Right forelimb (tissue), 1 donor: ENCODE results near the gene CEP83.
"Not testable (repeated sequence)": the region's sequence is repeated elsewhere in the genome, so short reads cannot be mapped to it uniquely, and the experiment has no call there.

Experiments
- DNase-seq: peaks from one replicate; pipeline ENCODE4 v3.0.0-alpha.2; 2018

CEP83 gene

DNA sequence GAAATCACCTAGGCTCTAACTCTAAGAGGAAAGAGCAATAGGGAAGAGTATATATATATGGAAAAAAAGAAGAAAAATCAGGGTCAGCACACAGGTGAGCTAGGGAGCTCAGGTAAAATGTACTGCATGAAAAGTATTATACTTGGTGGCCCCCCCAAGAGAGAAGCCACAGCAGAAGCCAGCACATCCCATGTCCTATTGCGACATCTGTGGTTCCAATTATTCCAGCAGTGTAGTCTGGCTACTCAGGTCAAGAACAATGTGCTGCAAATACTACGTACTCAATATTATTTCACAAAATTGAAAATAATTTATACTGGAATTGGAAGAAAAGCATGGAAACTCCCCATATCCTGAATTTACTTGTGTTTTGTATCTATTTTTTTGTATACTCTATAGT, 85.5 kb downstream of the CEP83 start:
- no peak for DNase-seq

DNA sequence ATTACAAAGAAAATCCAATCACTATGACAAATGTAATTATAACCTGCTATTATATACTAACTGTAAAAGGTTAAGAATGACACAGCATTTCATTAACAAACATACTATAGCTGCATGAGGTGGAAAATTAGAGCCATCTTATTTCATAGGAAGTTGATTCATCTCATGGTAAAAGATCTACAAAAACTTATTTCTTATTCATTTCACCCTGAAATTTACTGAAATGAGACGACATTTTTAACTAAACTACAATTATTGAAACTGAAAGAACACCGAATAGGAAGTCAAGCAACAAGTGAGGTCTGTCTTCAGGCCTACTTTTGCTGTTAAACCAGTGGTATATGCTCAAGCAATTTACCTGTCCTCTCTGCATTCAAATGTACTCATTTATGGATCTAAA, 87.2 kb downstream of the CEP83 start:
- no peak for DNase-seq

DNA sequence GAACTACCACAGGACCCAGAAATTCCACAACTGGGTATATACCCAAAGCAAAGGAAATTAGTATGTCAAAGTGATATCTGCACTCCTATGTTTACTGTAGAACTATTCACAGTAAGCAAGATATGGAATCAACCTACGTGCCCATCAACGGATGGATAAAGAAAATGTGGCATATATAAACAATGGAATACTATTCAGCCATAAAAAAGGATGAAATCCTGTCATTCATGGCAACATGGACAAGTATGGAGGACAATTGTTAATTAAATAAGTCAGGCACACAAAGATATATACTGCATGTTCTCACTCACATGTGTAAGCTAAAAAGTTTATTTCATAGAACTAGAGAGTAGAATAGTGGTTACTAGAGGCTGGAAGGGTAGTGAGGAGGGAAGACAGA, 97.0 kb downstream of the CEP83 start:
- no peak for DNase-seq

DNA sequence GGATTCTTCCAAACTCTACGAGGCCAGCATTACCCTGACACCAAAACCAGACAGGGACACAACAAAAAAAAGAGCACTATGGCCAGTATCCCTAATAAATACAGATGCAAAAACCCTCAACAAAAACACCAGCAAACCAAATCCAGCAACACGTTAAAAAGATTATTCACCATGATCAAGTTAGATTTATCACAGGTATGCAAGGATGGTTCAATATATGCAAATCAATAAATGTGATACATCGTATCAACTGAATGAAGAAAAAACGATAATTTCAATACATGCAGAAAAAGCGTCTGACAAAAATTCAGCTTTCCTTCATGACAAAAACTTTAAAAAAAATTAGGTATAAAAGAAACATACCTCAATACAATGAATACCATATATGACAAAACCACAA, 99.9 kb downstream of the CEP83 start:
- no peak for DNase-seq

DNA sequence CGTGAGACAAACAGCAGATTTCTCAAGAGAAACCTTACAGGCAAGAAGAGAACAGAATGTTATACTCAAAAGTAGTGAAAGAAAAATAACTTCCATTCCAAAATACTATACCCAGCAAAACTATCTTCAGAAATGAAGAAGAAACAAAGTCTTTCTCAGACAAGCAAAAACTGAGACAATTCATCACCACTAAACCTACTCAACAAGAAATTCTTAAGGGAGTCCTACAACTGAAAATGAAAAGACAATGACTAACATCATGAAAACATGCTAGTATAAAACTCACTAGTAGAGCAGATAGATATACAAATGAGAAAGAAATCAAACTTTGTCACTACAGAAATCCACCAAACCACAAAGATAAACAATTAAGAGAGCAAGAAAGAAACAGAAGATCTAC, 106.5 kb downstream of the CEP83 start:
- DNase-seq, result no peak

DNA sequence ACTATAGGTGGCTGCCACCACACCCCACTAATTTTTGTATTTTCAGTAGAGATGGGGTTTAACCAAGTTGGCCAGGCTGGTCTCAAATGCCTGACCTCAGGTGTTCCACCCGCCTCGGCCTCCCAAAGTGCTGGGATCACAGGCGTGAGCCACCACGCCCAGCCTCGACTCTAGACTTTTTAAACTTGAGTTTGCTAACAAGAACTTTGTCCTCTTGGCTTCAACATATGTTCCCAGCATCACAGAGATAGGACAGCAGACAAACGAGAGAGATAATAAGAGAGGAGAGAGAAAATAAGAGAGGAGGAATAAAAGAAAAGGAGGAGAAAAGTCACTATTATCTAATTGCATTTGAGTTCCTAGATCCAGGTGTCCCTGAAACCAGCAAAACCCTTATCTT, 119.1 kb downstream of the CEP83 start:
- no peak for DNase-seq

DNA sequence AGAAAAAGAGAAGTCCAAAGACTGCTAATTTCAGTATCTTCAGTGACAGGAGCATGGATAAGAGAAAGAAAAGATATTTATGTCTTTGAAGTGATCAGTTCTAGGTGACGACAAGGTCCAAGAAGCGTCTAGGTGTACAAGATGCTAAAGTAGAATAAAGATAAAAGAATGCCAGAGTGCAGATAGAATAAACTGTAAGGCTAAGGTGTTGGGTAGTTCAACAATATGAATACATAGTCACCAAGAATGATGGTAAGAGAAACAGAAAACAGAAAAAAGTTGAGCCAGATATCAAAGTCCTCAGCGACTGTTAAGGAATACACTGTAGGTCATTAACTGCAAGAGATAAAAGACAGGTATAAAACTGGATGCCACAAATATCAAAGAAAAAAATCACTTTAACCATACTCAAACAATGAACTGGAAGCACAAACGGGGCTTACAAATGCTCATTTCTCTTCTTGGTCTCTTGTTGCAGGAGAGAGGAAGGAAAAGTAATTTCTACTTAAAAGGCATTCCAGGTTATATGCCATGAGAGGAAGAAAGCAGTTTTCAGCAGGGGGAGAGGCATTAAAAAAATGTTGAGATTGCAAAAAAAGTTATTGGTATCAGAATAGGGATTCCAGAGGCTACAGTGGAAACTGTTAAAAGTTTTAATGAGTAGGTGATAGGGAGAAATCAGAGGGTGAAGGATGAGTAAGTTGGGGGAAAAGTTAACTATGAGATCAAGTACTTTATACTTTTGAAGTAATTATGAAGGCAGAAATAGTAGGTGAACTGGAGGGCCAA, 121.5 kb downstream of the CEP83 start:
- no peak for DNase-seq

DNA sequence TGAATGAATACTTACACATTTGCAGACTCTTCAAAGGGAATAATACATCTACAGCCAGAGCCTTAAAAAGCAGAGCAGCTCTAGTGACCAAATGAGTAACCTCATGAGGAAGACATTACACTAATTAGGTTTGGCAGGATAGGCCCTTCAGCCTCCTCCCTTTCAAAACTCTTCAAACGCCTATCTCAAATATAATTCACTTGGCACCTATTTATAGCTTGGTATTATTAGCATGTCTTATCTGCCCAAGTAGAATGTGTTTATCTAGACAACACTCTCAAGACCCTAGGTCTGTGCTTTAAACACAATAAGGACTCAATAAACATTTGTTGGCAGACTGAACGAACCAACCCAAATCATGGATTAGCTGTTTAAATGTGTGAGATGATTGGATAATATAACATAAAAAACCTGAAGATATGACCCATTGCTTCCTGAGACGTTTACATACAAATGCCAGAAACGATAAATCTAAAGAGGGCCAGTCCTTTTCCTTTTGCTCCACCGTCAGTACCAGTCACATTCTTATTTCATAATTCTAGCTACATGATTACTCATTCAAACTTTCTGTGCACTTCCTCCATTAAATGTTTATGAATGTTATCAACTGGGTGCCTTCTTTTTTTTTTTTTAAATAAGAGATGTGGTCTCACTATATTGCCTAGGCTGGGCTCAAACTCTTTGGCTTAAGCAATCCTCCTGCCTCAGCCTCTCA, 123.3 kb downstream of the CEP83 start:
- DNase-seq, result no peak

DNA sequence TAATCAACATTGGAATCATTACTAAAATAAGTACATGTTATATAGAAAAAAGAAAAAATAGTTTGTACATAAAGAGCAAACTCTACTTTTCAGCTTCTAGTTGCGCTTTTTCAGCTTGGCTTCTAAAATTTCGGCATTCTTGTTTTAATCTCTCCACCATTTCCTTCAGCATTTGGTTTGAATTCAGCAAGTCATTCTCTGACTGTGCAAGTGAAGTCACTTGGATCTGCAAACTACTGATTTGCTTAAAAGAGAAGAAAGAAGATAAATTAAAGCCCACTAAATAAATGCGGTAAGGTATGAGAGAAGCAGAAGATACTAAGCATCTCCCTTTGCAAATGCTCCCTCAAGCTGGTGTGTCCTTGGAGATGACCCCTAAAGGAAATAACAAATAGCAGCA, 126.3 kb downstream of the CEP83 start:
- no peak for DNase-seq

DNA sequence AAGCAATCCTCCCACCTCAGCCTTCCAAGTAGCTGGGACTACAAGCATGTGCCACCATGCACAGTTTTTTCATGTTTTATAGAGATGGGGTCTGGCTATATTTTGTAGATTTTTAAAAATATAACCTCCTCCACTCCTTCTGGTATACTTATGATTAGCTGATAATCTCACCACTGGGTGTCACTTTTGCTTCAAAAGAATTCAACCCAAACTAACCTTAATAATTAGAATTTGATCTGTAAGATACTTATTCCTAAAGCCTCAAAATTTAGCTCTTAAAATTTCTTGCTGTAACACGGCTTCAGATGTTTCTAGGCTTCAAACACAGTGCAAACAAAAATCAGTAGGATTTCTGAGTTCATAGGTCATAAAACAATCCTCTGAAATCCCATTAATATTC, 130.3 kb downstream of the CEP83 start:
- no peak for DNase-seq

DNA sequence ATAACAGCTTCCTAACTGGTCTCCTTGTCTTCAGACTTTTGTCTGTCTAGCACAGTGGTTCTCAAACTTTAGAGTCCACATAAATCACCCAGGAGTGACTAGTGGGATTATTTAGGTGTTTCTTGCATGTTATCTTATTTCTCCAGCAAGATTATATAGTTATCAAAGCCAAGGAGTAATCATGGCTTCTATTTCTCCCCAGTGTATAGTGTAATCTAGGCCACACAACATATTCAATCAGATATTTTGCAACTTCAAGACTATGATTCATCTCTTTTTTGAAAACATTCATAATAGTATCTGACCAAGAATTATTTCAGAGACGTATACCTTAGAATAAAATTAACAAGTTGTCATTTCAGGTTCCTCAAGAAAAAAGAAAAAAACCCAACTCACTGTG, 131.9 kb downstream of the CEP83 start:
- DNase-seq, result no peak

DNA sequence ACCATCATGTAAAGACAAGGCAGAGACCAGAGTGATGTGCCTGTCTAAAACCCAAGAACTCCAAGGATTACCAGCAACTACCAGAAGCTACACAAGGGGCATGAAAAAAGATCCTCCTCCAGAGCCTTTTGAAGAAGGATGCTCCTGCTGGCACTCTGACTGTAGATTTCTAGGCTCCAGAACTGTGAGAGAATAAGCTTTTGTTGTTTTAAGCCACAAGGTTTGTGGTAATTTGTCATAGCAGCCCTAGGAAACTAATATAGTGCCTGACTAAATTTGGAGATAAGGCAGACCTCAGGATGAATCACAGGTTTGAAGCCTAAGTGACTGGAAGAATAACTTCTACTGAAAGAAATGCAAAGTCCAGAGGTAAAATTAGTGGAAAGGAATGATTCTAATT, 132.9 kb downstream of the CEP83 start:
- no peak for DNase-seq

DNA sequence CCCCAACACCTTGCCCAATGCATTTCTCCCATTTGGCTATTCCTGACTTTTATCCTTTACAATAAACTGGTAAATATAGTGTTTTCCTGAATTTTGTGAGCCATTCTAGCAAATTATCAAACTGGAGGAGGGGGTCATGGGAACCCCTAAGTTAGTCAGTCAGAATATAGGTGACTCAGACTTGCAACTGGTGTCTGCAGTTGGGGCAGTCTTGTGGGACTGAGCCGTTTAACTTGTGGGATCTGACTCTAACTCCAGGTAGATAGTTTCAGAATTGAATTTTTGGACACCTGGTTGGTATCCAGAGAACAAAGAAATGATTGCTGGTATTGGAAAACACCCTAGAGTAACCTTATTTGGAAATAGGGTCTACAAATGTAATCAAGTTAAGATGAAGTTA, 133.4 kb downstream of the CEP83 start:
- DNase-seq, result no peak

DNA sequence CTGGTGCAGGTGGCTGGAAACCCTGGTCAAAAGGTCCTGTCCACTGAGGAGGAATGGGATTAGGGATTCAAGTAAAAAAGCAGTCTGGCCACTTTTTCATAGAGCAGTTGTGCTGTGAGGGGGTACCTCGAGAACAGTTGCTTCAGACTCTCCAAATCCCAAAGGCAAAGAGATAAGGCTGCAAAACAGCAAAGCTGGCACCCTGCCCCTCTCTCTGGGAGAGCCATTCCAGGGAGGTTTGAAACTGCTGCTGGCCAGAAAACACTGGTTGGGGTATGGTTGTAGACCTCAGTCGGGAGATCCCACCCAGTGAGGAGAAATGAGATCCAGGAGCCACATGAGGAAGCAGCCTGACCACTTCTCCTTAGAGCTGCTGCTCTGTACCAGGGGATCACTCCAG, 137.3 kb downstream of the CEP83 start:
- DNase-seq, result no peak

DNA sequence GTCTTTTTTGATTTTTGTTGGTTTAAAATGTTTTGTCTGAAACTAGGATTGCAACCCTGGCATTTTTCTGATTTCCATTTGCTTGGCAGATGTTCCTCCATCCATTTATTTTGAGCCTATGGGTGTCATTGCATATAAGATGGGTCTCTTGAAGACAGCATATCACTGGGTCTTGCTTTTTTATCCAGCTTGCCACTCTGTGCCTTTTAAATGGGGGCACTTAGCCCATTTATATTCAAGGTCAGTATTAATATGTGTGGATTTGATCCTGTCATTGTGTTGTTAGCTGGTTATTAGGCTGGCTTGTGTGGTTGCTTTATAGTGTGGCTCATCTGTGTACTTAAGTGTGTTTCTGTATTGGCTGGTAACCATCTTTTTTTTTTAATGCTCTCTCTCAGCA, 139.6 kb downstream of the CEP83 start:
- no peak for DNase-seq

DNA sequence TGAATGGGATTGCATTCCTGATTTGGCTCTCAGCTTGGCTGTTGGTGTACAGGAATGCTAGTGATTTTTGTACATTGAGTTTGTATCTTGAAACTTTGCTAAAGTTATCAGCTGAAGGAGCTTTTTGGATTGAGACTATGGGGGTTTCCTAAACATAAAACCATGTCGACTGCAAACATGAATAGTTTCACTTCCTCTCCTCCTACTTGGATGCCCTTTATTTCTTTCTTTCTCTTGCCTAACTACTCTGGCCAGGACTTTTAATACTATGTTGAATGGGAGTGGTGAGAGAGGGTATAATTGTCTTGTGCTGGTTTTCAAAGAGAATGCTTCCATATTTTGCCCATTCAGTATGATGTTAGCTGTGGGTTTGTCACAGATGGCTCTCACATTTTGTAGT, 141.5 kb downstream of the CEP83 start:
- DNase-seq, result no peak

DNA sequence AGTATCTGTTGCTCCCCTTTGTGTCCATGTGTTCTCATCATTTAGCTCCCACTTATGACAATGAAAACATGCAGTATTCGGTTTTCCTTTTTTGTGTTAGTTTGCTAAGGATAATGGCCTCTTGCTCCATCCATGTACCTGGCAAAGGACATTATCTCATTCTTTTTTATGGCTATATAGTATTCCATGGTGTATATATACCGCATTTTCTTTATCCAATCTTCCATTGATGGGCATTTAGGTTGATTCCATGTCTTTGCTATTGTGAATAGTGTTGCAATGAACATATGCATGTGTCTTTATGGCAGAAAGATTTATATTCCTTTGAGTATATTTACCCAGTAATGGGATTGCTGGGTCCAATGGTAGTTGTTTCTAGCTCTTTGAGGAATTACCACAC, 143.1 kb downstream of the CEP83 start:
- DNase-seq, result not testable (repeated sequence)

DNA sequence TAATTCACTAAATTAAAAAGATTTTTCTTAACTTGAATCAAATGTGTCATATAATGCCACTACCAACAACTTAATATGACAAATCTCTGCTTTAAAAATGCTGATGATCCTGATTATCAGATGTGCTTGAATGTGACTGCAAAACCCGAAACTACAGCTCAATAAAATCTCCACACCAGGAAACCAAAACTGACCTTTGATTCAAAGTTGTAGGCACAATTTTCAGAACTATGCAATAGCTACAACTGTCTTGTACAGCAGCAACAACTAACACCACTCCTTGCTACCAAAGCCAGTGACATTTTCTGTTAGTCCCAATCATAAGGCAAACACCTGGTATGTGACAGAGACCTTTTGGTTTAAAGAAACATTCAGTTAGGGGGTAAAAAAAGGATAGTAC, 147.3 kb downstream of the CEP83 start:
- DNase-seq, result no peak

DNA sequence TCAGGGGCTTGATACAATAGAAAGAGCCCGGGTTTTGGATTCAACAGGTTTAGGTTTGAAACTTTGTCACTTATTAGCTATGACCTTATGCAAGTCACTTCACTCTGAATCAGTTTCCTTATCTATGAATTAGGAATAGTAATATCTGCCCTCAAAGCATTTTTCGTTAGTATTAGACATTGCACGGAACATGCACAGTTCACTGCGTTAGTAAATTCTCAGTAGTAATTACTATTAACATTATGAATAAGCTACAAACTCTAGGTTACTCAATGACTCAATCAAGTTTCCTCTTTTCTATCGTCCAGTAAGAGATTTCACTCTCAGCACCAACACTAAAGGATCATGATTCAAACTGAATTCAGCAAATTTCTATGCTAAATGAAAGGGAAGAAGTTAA, 150.3 kb downstream of the CEP83 start:
- DNase-seq, result no peak

DNA sequence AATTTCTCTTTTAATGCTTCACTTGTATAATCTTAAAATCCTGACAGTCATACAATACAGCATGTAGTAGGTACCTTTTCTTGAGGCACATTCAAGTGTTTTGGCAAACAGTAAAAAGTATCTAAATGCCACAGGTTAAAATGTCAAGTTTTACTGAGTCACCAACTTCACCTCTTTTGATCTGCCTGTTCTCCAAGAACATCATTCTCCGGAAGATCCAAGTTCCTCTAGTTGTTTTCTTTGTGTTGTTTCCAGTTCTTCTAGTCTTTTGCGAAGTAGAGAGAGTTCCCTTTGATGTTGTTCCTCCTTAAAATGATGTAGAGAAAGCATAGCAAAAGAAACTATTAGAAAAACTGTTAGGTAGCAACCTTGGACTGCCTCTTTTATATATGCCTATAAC, 151.1 kb downstream of the CEP83 start:
- no peak for DNase-seq

DNA sequence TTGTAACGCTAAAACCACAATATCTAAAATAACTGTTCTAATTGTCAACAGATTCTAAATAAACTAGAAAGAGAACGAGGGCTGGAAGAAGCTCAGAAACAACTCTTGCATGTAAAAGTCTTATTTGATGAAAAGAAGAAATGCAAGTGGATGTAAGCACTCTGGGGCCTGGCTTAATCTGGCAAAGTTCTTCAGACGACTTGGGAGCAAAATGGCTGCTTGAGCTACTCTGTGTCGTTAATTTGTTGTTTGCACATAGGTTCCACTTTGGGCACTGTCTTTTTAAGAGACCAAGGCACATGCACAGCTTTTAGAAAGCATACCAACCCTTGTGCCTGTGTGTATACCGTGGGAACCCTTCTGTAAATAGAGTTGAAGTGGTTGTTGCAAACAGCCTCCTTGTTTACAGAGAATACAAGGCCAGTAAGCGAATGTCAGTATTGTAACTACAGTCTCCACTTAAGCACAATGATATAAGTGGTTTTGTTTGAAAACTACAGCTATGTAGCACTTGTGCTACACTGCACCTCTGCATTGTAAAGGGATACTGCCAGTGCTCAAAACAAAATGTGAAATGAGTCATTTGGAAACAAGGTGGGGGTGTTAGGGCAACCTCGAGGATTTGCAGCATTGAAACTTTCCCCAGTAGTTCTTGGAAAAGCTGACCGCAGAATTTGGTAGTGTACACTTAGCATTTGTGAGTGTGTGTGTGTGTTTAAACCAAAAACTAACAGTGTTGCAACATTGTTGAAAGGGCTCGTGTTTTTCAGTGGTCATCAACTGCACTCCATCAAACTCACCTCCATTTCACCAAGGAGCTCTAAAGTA, 154.3 kb downstream of the CEP83 start:
- no peak for DNase-seq

DNA sequence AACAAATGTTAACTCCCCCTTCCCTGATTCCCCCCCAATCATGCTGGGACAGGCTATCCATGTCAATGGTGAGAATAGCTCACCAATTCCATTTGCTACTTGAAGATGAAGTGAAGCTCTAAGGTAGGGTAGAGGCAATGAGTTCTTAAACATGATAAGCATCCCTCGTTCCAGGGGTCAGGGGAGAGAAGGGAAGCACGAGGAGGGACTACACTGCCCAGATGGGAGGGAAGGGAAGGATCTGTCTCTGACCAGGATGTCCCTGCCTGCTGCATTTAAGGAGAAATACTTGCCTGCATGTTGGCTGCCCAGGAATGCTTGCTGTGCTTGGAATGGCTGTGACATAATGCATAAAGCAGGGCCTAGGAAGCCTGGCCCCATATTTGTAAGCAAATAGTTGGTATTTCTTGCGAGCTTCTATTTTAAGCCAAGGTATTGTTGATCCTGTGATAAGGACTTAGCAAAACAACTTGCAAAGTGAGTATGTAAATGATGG, 155.1 kb downstream of the CEP83 start:
- no peak for DNase-seq

DNA sequence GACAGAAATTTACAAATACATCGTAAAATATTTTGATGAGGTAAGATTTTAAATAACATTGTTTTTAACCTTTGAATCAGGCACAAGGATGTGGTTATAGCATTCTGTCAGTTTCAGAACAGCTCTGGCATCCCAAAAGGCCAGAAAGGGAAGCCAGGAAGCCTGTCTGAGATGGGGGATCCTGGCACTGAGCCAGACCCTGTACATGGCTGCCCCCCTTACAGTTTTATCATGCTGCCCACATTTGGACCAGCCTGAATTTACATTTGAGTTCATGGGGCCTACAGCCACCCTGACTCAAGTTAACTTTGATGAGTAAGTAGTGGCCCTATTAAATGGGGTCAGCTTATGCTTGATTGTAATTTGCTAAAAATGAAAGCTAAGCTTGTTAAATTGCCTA, 155.7 kb downstream of the CEP83 start:
- no peak for DNase-seq

DNA sequence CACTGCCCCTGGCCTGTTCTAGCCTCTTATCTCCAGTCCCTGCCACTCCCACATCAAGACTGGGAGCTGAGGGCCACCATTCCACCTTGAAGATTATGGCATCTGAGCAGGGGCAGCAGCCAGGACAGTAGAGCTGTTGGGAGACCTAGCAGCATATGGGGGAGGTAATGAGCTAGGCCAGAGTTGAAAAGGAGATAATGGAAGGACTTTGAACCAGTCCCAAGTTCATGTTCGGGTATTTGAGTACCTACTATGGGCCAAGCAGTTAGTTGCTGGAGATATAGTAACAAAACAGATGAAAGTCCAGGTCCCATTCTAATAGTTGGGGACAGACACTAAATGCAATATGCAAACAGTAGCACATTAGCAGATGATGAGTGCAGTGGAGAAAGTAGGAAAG, 159.8 kb downstream of the CEP83 start:
- DNase-seq, result no peak
